ENCODE measurements around the gene LKAAEAR1. TPM values are rescaled to one million over a fixed set of nuclear protein-coding genes. Genes with fewer than 3 reads are reported as not detected.

Gene LKAAEAR1
- total RNA-seq, 2 experiments from 2014 or later, result not detected

- intact Hi-C loops (cut with micrococcal nuclease; ENCODE audit: unreplicated experiment), result loop anchor here (2.0 to 5.0 kb wide), 4 partner anchors 17 to 452 kb away; partner anchors contain the start of genes GMEB2, PRPF6 and TCEA2
- Histone ChIP-seq H2AFZ (ENCODE audit: low read length) (peak within 1 kb of the TSS; percentile 33; the same call in 1 of the 2 replicates), H3K36me3 (ENCODE audit: insufficient read depth, low read length) (peaks cover 15% of the 10 kb centered on the region; the same call in 1 of the 2 replicates), H3K4me3 (ENCODE audit: low read depth, low read length, poor library complexity, severe bottlenecking) (peak within 1 kb of the TSS; percentile 94), H3K4me1 (ENCODE audit: insufficient read depth, low read length, poor library complexity, severe bottlenecking) (peaks cover 44% of the 10 kb centered on the region), H3K4me2 (ENCODE audit: low read length) (peak within 1 kb of the TSS; percentile 90), H3K9me2 (ENCODE audit: insufficient read depth, low read length) (no peaks in the 10 kb centered on the region), H3K79me2 (ENCODE audit: insufficient read depth, low read depth, low read length) (peaks cover 13% of the 10 kb centered on the region; the same call in 1 of the 2 replicates), H3K9me3 (ENCODE audit: low read length) (no peaks in the 10 kb centered on the region), H3K27ac (ENCODE audit: low read depth, low read length, poor library complexity, severe bottlenecking) (peak within 1 kb of the TSS; percentile 97), H4K20me1 (ENCODE audit: insufficient read depth, low read length) (no peaks in the 10 kb centered on the region)
- no peak for TF ChIP-seq EZH2phosphoT487 (IDR thresholded peaks at IDR 0.05; ENCODE audit: borderline replicate concordance, low read depth, low read length)
- peak; percentile 23; the same call in 1 of the 2 replicates for TF ChIP-seq CTCF (conservative IDR thresholded peaks at IDR 0.05; ENCODE audit: low read length)
- BruUV-seq (replicated peaks), result no TSS peak
- peak; percentile 87 for DNase-seq (ENCODE audit: low spot score)
- ChIA-PET CTCF (ENCODE audit: unreplicated experiment) (interaction anchor here (1.2 kb wide), 1 partner anchor 20 kb away, joined by 7 read pairs; no protein-coding TSS in a partner anchor), POLR2A (interaction anchor here (0.6 to 1.2 kb wide), 4 partner anchors 10 to 36 kb away, joined by 3 to 5 read pairs (median 5); no protein-coding TSS in a partner anchor)
Observed at GRCh38 chr20:64079273-64080012, 4.8 kb downstream of the LKAAEAR1 start, which contains the start of gene RGS19. TSS of gene RGS19 (minus strand) at chr20:64079518. CDS start at chr20:64076886, 2,632 bp downstream.

- no peaks in the 10 kb centered on the region for H3K9me3 ChIP-seq (ENCODE audit: low read length)
- no peak for DNase-seq (ENCODE audit: low spot score)
- H3K27ac ChIP-seq (ENCODE audit: low read depth, low read length, poor library complexity, severe bottlenecking), result peak overlapping the region; percentile 97
- H4K20me1 ChIP-seq (ENCODE audit: insufficient read depth, low read length), result no peaks in the 10 kb centered on the region
- peak overlapping the region; percentile 94 for H3K4me3 ChIP-seq (ENCODE audit: low read depth, low read length, poor library complexity, severe bottlenecking)
- no peaks in the 10 kb centered on the region for H3K9me2 ChIP-seq (ENCODE audit: insufficient read depth, low read length)
- ChIA-PET CTCF (ENCODE audit: unreplicated experiment) (no interaction called here), POLR2A (interaction anchor here (0.6 to 1.2 kb wide), 2 partner anchors 17 to 21 kb away, joined by 3 to 5 read pairs; no protein-coding TSS in a partner anchor)
- intact Hi-C loops (cut with micrococcal nuclease; ENCODE audit: unreplicated experiment), result loop anchor here (2.0 to 5.0 kb wide), 4 partner anchors 16 to 452 kb away; partner anchors contain the start of genes GMEB2, PRPF6 and TCEA2
- TF ChIP-seq CTCF (conservative IDR thresholded peaks at IDR 0.05; ENCODE audit: low read length), result no peak
- no peak for TF ChIP-seq EZH2phosphoT487 (IDR thresholded peaks at IDR 0.05; ENCODE audit: borderline replicate concordance, low read depth, low read length)
- H3K36me3 ChIP-seq (ENCODE audit: insufficient read depth, low read length), result peaks cover 21% of the 10 kb centered on the region; the same call in 1 of the 2 replicates
- peaks cover 13% of the 10 kb centered on the region; the same call in 1 of the 2 replicates for H3K79me2 ChIP-seq (ENCODE audit: insufficient read depth, low read depth, low read length)
- no peak overlapping the region for H2AFZ ChIP-seq (ENCODE audit: low read length)
- peaks cover 44% of the 10 kb centered on the region for H3K4me1 ChIP-seq (ENCODE audit: insufficient read depth, low read length, poor library complexity, severe bottlenecking)
- H3K4me2 ChIP-seq (ENCODE audit: low read length), result peak overlapping the region; percentile 90
- BruUV-seq (replicated peaks), result no TSS peak
Observed at GRCh38 chr20:64078934-64079272, 5.3 kb downstream of the LKAAEAR1 start.

All from OCI-LY7 (cell line).